CD4-positive, alpha-beta T cell treated with Interleukin-15 for 4 hours (primary cell): ENCODE data around the gene SP6.
A peak's percentile ranks its signal among the peaks of the same experiment; 100 is the strongest.

Experiments used
- DNase-seq: peaks from one replicate; pipeline ENCODE4 v3.0.0-alpha.2; 2020; ENCODE audit warnings: low spot score

SP6 gene

GRCh38 chr17:47812146-47812920 lies 38.6 kb downstream of the SP6 start:
- DNase-seq, result no peak

- DNase-seq, result no peak
Observed at GRCh38 chr17:47811709-47812108, 39.3 kb downstream of the SP6 start.

DNA sequence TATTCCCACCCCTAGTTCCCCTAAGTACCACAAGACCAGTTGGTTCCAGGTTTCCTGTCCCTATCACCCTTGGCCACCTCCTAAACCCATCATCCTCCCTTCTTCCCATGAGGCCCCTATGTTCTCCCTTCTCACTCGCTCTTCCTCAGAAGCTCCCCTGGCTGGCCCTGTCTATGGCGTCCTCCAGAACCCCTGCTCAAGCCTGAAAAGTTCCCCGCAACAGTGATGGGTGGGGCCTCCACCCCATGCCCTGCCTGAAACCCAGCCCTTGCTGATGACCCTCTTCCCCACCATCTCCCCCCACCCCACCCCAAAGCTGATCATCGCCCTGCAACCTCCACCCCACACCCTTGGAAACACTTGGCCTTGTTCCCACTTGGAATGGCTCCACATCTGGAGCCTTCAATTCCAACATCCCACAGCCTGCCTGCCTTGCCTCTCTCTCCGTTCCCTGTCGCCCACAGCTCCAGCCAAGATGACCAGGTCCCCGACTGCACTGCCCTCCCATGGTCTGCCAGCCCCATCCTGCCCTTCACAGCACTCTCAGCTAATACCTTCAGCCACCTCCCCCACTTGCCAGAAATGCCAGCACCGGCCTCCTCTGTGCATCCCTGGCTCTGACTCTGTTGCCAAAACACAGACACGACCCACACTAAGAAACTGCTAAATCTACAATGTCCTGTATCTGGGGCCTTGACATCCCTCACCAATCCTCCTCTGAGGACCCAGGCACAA lies 39.9 kb downstream of the SP6 start:
- DNase-seq, result no peak

DNA sequence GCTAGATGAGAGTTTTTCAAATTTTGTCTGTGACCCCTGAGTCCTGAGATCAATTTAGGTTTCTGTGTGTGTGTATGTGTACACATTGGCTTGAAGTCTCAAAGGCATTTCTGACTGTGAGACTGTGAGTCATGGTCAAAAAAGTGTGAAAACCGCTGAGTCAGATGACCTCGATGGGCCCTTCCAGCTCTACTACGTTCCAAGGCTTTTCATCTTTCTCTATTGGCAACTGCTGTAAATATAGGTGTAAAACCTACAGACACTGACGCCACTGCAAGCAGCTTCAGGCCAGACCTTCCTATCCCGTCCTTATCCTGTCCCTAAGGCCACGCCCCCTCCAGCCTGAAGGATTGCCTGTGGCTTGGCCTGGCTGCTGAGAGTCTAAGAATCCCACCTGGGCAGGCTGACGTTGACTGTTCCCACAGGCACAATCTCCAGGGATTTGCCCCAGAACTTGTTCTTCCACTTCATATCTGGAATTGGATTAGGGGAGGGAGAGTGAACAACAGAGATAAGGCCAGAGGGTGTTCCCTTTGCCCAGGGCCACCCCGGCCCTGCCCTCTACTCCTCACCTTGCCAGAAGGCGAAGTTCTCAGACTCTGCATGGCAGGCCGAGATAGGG lies 40.7 kb downstream of the SP6 start:
- DNase-seq, result peak; percentile 59

- DNase-seq, result no peak
Observed at GRCh38 chr17:47808830-47809480, 42.0 kb downstream of the SP6 start.

- no peak for DNase-seq
Observed at GRCh38 chr17:47808036-47808829, 42.7 kb downstream of the SP6 start.

- DNase-seq, result no peak
Observed at GRCh38 chr17:47807421-47807820, 43.5 kb downstream of the SP6 start.

DNA sequence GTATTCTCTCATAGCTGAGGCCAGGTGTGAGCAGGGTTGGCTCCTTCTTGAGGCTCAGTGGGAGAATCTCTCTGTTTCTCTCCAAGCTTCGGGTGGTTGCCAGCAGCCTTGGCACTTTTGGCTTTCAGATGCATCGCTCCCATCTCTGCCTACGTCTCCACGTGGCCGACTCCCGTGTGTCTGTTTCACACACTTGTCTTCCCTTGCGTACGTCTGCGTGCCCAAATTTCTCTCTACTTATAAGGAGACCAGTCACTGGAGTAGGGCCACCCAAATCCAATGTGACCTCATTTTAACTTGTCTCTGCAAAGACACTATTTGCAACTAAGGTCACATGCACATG lies 44.1 kb downstream of the SP6 start:
- DNase-seq, result no peak

- no peak for DNase-seq
Observed at GRCh38 chr17:47806026-47806912, 44.7 kb downstream of the SP6 start.

DNA sequence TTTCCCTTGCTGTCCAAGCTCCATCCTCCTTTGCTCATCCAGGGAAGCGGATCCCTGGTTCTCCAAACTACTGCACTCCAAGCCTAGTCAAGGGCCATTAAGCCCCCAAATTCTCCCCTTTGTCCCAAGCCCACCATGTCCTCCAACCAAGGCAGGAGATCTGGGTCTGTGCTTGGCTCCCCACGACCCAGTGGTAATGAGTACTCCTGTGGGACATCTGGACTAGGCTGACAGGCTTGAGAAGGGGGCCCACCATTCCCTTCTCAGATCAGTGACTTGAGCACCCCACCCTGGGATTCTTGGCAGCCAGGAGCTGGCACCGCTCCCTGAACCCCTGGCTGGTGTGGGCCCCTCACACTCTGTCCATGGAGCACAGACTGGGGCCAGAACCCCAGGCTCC lies 46.5 kb downstream of the SP6 start:
- no peak for DNase-seq

- no peak for DNase-seq
Observed at GRCh38 chr17:47803751-47804150, 47.2 kb downstream of the SP6 start.

GRCh38 chr17:47803201-47803600 lies 47.8 kb downstream of the SP6 start:
- no peak for DNase-seq

DNA sequence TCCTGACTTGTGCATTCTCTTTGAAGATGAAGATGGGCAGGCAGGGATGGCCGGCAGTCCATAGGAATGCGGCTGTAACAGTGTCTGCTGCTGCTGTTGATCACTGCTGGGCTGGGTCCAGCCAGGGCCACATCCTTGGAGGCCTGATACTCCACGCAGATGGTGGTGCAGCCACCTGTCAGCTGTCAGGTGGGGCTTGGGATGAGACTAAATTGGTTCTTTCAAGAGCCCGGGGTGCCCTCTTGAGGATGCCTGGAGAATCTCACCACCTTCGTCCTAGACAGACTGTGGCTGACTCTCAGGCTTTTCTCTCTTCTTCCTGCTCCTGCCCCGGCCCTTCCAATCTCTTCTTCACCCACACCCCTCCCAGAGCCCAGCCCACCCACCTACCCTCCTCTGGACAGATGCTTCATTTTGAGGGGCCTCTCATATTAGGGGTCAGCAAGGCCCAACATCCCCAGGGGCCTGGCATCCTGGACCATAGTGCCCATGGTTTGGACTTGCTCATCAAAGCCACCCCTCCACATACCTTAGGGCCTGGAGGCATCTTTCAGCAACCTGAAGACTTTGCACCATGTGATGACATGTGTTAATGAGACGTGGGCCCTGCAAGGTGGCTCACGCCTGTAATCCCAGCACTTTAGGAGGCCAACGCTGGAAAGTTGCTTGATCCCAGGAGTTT lies 48.5 kb downstream of the SP6 start:
- DNase-seq, result peak; percentile 68

GRCh38 chr17:47801906-47802305 lies 49.1 kb downstream of the SP6 start:
- no peak for DNase-seq

DNA sequence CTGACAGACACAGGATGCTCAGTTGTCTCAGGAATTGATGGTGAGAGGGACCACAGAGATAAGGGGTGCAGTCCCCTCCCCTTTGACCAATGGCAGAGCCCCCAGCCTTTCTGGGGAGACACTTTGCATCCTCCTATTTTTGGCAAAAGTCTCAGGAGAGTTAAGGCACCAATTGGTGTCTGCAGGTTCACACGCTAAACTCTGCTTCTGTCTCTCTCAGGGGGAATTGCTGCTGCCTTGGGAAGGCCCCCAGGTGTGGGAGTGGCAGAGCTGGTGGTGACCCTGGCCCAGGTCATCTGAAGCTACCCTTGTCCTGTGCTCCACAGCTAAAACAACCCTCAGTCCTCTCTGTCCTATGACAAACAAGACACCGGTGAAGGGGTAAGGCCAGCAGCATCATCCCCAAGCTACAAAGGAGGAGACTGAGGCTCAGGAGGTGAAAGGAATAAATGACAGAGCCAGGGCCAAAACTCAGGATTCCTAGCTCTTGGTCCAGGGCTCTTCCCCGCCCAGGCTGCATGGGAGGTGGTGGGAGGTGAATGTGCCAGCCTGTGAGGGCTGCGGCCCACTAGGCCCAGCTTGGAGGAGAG lies 49.7 kb downstream of the SP6 start:
- no peak for DNase-seq

- DNase-seq, result no peak
Observed at GRCh38 chr17:47800686-47801085, 50.3 kb downstream of the SP6 start.

- DNase-seq, result no peak
Observed at GRCh38 chr17:47797797-47798196, 53.2 kb downstream of the SP6 start.
